Right atrium auricular region (tissue), 2 donors: Measurements from ENCODE around the gene ZBTB38. TPM values are rescaled to one million over a fixed set of nuclear protein-coding genes. Genes with fewer than 3 reads are reported as not detected.

Experiments
- DNase-seq: peaks from one replicate; pipeline ENCODE4 v3.0.0-alpha.2; 2019; ENCODE audit warnings: low spot score
- H3K27ac ChIP-seq, 2 donors: fragments of 200-600 bp; sonication (generic); 1 replicate in 1 of 2; 2 replicates in 1 of 2; pipeline ENCODE4 v1.5.1; 2016 to 2019
- H3K27me3 ChIP-seq, 2 donors: fragments of 200-600 bp; sonication (generic); one replicate each; pipeline versions ENCODE4 v1.5.1 to v1.6.0; 2017 to 2019
- H3K36me3 ChIP-seq: fragments of 200-600 bp; sonication (generic); one replicate; pipeline ENCODE4 v1.5.1; 2016
- H3K4me1 ChIP-seq, 2 donors: fragments of 200-600 bp; sonication (generic); one replicate each; pipeline versions ENCODE4 v1.5.1 to v1.6.0; 2017 to 2019
- H3K4me3 ChIP-seq, 2 donors: fragments of 200-600 bp; sonication (generic); 1 replicate in 1 of 2; 2 replicates in 1 of 2; pipeline ENCODE4 v1.5.1; 2017 to 2019; ENCODE audit warnings: mild to moderate bottlenecking in 1 of 2, moderate library complexity in 1 of 2
- H3K9me3 ChIP-seq, 2 donors: fragments of 200-600 bp; sonication (generic); one replicate each; pipeline ENCODE4 v1.5.1; 2019
- CTCF ChIP-seq, 2 donors: fragments of 200-600 bp; sonication (generic); IDR thresholded peaks; one replicate each; pipeline ENCODE4 v1.5.1; 2019; ENCODE audit warnings: antibody characterized with exemption in 2 of 2
- total RNA-seq, 2 donors: library from RNA; depleted of rRNA; stranded (reverse); fragments of >200 nt; gene quantifications; one replicate each; pipeline ENCODE4 v1.1.0, GENCODE V29; 2016

The ZBTB38 gene
- total RNA-seq, 2 donors from 2014 or later = 120 to 127 TPM

GRCh38 chr3:141366285-141367037 is 1.8 kb upstream of the ZBTB38 start:
- peaks cover 0 to 10% of the 10 kb centered on the region in 2 donors for H3K9me3 ChIP-seq
- H3K4me1 ChIP-seq = peaks cover 0 to 41% of the 10 kb centered on the region in 2 donors
- peak; percentile 66 for DNase-seq
- no peaks in the 10 kb centered on the region for H3K27me3 ChIP-seq
- H3K4me3 ChIP-seq = no peak overlapping the region
- H3K27ac ChIP-seq = peak overlapping the region; percentile 90 to 91
- TF ChIP-seq CTCF (IDR thresholded peaks at IDR 0.05) = no peak
- no peaks in the 10 kb centered on the region for H3K36me3 ChIP-seq

- Histone ChIP-seq H3K4me3 (no peak overlapping the region), H3K36me3 (no peaks in the 10 kb centered on the region), H3K9me3 (peaks cover 0 to 10% of the 10 kb centered on the region in 2 donors), H3K27ac (peak overlapping the region; percentile 90 to 91), H3K4me1 (peaks cover 0 to 41% of the 10 kb centered on the region in 2 donors), H3K27me3 (no peaks in the 10 kb centered on the region)
- DNase-seq = no peak
- TF ChIP-seq CTCF (IDR thresholded peaks at IDR 0.05) = no peak
Observed at GRCh38 chr3:141367038-141367730, 1.1 kb upstream of the ZBTB38 start.

- no peak for DNase-seq
- H3K4me3 ChIP-seq = peak overlapping the region; percentile 30 to 35
- no peaks in the 10 kb centered on the region for H3K9me3 ChIP-seq
- H3K27ac ChIP-seq = peak overlapping the region; percentile 90 to 91
- no peak for TF ChIP-seq CTCF (IDR thresholded peaks at IDR 0.05)
- H3K36me3 ChIP-seq = no peaks in the 10 kb centered on the region
- peaks cover 0 to 41% of the 10 kb centered on the region in 2 donors for H3K4me1 ChIP-seq
- H3K27me3 ChIP-seq = no peaks in the 10 kb centered on the region
Observed at GRCh38 chr3:141368925-141369794, 856 bp downstream of the ZBTB38 start.

GRCh38 chr3:141370065-141370533 is 1.8 kb downstream of the ZBTB38 start:
- peak; percentile 74 for DNase-seq
- H3K4me3 ChIP-seq = peak overlapping the region in 1 of 2 donors; percentile 35
- H3K27ac ChIP-seq = peak overlapping the region; percentile 90 to 91
- TF ChIP-seq CTCF (IDR thresholded peaks at IDR 0.05) = peak in 1 of 2 donors; percentile 59
- H3K36me3 ChIP-seq = no peaks in the 10 kb centered on the region
- H3K4me1 ChIP-seq = peaks cover 0 to 41% of the 10 kb centered on the region in 2 donors
- no peaks in the 10 kb centered on the region for H3K9me3 ChIP-seq
- H3K27me3 ChIP-seq = no peaks in the 10 kb centered on the region

GRCh38 chr3:141371882-141372281 is 3.6 kb downstream of the ZBTB38 start:
- Histone ChIP-seq H3K4me3 (no peak overlapping the region), H3K27me3 (no peaks in the 10 kb centered on the region), H3K27ac (no peak overlapping the region), H3K9me3 (no peaks in the 10 kb centered on the region), H3K36me3 (peaks cover 13% of the 10 kb centered on the region), H3K4me1 (peaks cover 0 to 30% of the 10 kb centered on the region in 2 donors)
- no peak for TF ChIP-seq CTCF (IDR thresholded peaks at IDR 0.05)
- DNase-seq = no peak
